Activated effector memory CD4-positive, alpha-beta T cell treated with Interleukin-2 at 50 U/mL for 16 hours (primary cell): Measurements from ENCODE around the gene FABP2.
"Not testable (repeated sequence)": the region's sequence is repeated elsewhere in the genome, so short reads cannot be mapped to it uniquely, and the experiment has no call there.

Experiments
- DNase-seq: peaks from one replicate; pipeline ENCODE4 v3.0.0-alpha.2; 2020

FABP2 gene

DNA sequence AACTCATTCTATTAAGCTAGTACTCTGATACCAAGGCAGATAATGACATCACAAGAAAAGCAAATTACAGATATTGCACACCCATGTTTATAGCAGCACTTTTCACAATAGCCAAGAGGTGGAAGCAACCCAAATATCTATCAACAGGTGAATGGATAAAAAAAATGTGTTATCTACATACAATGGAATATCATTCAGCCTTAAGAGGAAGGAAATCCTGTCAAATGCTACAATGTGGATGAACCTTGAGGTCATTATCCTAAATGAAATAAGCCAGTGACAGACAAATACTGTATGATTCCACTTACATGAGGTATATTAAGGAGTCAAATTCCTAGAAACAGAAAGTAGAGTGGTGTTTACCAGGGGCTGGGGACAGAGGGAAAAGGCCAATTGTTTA, 14.3 kb downstream of the FABP2 start:
- DNase-seq: no peak

DNA sequence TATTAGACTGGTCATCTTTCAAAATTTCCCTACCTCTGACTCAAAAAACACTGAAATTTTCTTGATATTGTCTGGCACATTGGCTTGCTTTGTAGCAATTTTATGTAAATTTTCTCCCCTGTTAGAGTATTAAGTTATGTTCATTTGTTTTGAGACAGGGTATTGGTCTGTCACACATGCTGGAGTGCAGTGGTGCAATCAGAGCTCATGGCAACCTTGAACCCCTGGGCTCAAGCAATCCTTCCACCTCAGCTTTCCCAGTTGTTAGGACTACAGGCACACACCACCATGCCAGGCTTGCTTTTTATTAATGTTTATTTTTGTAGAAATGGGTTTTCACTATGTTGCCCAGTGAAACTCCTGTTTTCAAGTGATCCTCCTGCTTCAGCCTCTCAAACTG, 17.5 kb downstream of the FABP2 start:
- DNase-seq: no peak

DNA sequence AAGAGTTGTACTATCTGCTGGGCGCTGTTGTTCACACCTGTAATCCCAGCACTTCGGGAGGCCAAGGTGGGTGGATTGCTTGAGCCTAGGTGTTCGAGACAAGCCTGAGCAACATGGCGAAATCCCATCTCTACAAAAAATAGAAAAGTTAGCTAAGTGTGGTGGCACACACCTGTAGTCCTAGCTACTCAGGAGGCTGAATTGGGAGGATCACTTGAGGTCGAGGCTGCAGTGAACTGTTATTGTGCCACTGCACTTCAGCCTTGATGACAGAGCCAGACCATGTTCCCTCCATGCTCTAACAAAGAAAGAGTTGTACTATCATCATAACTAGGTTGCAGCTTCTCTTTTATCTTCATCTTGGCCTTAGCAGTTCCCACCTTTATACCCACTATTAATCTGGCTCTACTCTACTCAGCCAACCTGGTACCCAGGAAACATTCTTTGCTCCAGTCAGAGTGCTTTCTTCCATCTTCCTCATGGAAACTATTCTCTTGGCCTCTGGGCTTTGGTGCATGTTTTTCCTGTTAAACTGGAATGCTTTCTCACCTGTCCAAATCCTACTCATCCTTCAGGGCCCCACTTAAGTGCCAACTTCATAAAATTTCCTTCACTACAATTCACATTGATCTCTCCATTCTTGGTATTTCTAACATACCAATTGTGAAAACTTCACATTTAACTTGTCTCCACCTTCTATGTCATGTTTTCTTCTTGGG, 18.2 kb downstream of the FABP2 start:
- DNase-seq: no peak

DNA sequence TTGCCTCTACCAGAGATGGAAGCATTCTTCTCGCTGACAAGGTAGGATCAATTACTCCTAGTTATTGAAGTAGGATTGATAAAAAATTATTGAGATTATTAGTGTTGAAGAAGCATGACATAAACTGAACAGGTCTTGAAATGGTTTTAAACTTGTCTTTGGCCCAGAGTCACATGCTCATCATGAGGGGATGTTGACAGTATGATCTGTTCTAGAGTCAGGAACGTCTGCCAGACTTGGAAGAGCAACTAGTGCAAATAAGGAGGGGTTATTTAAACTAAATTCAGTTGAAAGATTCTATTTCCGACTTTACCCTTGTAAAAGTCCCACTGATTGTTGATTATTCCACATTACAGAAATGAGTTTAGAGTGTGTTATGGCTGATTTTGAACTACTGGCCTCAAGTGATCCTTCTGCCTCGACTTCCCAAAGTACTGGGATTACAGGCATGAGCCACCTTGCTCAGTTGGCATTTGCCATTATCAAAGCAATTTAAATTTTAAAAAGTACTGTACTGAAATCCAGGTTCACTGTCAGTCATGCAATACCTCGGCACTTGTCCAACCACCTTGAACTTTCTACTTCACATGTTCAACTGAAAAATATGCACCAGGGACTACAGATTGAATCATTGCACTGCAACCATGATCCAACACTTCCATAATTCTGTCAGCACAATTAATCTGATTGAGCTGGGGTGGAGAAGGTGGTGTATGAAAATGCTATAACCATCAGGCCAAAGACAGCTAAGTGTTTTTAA, 19.7 kb downstream of the FABP2 start:
- no peak for DNase-seq

DNA sequence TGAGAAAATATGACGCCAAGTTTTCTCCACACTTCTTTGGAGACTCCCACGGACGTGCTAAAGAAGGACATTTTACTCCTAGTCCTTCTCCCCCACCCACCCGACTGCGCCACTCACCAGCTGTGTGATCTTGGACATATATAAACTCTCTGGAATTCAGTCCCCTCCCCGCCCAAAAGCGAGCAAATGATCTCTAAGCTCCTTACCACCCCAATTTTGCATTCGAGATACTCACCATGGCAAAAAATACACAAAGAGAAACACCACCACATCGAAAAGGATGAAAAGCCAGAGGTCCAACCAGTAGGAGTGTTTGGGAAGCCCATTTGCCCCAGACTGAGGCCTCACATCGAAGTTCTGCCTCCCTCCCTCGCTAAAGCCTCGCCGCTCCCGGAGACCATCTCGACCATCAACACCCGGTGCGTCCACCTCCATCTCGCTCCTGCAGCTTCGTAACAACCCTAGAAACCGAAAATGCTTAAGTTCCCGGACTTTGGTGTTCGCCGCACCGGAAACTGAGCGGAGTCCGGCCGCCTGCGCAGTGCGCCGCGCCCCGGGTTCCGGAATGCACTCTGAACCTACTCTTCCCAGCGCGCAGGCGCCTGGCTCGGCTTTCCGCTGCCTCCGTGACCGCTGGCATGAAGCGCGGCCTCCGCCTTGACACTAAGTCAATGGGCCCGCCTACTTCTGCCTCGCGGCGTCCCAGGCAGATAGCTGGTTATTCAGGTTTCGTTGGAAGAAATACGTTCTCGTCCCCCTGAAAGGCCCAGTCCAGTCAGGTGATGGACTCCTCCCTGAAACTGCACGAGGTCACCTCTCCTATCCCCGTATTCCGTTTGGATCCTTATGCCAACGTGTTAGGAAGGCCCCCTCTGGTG, 21.6 kb downstream of the FABP2 start:
- peak; percentile 87 for DNase-seq

DNA sequence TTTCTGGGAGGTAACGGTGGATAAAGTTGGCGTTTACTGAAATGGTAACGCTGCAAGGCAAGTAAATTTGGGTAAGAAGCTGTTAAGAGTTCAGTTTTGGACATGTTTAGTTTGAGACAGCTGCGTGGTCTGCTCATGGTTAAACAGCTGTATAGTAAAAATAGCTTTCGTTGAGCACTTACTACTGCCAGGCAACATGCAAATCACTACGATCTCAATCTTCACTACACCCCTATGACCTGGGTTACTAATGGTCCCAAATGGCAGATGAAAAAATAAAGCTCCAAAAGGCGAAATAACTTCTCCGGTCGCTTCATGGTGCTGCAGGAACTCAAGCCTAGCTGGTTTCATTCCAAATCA, 22.2 kb downstream of the FABP2 start:
- no peak for DNase-seq

DNA sequence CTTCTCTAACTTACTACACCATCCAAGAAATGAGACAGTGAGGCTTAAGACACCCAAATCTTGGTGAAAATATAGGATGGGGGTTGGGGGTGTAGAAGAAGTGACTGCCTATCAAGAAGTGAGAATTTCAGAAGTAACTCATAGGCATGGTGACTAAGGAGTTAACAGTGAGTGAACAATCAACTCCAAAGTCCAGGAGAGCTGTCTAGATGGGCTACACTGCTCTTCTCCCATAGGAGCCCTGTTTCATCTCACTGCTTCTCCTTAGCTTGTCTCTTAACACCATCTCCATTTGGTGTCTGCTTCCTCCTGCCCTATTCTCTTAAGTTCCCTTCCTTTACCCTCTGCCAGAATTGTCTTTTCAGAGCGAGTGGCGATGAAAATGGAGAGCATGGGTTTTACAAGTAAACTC, 22.7 kb downstream of the FABP2 start:
- DNase-seq: no peak

DNA sequence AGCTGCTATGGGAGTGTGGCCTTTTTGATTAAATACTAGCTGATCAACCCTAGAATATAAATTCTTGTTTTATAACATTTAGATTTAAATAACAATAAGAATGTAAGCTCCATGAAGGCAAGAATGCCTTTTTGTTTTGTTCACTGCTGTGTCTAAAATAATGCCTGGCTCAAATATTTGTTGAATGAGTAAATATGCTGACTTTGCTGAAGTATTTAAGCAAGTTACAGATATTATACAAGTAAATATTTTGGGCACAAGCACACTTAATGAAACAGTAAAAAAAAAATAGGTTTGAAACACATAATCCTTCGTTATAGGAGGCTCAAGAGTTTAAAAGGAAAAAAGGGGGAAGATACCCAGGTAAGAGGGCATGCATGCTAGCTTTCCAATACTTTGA, 24.1 kb downstream of the FABP2 start:
- no peak for DNase-seq

DNA sequence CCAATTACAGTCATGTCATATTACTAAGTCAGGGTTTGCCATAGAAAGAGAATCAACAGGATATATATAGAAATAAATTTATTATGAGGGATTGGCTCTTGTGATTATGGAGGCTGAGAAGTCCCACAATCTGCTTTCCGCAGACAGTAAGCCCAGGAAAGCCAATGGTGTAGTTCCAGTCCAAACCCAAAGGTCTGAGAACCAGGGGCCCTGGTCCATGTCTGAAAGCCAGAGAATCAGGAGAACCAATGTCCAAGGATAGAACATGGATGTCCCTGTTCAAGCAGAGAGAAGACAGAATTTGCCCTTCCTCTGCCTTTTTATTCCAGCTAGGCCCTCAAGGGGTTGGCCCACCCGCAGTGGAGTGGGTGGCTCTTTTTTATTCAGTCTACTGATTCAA, 25.6 kb downstream of the FABP2 start:
- DNase-seq: no peak

DNA sequence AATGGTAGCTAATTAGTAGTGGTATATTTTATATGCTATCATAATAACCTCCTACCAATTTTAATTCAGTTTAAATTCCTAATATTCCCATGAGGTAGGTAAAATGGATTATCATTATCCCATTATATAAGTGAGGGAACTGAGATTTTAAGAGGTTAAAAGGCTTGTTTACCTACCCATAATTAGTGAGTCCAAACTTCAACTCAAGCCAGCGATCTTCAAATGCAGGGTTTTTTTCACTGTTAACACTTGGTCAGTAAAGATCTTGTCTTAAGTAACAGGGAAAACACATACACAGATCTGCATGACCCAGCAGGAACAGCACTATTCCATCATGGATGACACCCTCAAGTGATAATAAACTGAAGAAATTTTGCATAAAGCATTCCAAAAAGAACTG, 31.3 kb downstream of the FABP2 start:
- DNase-seq: no peak

DNA sequence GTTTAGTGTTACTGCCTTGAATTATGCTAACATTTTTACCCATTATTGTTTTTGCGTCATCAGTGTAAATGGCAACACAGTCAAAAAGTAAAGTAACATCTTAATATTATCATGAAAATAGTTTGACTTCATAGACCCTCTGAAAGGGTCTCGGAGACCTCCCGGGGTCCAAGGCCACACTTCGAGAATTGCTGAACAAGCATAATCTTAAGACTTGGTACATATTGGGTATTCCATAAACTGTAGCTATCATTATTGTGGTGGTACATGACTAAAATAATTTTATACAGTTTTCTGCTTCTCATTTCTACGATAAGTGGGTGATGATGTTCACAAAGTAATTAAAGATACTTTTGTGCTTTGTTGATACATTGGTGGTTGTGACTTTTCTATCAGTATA, 32.6 kb downstream of the FABP2 start:
- no peak for DNase-seq

DNA sequence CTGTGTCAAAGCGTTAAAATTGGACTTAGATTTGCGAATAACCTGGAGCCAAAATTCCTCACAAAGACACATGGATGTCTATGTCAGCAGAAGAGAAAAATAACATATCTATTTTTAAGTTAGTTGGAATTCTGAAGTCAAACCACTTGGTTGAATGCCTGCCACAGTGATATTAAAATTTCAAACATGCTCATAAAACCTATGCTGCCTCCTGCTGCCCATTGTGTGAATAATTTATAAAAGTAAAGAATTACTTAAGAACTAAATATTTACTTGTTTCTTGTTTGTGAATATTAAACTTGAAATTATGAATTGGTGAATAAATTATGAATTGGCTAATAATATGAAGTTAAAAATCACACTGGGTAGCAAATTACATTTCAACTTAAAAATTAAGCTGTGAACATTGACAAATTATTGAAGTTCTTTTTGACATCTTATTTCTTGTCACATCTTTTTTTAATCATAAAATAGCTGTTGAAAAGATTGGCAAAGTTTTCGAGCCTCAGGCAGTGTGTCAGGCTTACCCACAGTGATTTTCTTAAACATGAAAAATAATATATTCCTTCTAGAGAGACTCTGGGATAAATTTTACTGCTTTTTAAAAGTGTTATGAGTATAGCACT, 35.4 kb downstream of the FABP2 start:
- DNase-seq: no peak

DNA sequence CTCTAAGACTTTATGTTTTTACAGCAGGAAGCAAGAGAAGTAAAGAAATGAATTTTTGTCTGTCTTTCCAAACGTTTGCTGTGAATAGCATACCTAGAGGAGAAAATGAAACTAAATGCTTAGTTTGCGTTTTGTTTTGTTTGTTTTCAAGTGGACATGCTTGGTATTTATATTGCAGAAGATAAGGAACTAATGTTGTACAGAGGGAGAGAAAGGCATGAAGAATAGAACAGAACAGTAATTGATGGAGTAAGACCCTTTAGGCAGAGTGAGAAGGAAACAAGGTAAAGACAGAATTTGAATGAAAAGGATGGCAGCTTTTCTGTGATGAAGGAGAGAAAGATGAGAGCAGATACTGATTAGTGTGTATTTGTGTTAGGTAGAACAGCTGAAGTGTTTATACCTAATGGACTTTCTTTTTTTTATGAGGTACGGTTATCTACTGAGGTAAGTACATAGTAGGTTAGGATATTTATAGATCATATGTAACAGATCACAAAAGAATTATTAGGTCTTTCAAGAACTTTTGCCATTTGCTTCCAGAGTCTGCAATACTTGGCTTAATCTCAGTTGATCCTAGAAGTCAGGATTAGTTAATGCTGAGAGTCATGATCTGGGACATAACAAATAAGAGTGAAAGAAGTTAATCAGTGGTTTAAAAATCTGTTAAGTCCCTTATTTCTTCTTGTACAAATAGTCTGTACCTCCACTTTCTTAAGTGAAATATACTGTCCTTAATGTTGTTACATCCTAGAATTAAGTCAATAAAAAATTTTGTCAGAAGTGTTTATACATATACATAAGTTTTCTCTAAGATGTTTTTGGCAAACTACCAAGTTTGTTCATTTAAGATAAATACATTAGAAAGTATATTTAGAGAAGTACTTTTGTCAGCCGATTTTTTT, 36.8 kb downstream of the FABP2 start:
- DNase-seq: no peak

DNA sequence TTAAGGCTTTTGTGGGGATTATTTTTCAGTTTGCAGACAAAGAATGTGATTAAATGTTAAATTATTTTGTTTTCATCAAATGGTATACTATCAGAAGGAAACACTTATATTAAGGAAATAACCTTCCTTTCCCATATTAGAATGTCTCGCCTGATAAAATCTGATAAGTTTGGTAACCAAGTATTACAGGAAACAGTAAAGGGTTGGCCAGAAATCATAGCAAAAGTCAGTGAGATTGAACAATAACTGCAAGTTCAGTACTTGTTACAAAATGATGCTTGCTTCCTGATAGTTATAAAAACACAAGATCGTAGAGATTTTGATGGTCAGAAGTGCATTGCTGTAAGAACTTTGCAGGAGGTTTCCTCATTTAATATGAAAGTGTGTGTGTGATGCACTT, 40.5 kb downstream of the FABP2 start:
- DNase-seq: no peak

DNA sequence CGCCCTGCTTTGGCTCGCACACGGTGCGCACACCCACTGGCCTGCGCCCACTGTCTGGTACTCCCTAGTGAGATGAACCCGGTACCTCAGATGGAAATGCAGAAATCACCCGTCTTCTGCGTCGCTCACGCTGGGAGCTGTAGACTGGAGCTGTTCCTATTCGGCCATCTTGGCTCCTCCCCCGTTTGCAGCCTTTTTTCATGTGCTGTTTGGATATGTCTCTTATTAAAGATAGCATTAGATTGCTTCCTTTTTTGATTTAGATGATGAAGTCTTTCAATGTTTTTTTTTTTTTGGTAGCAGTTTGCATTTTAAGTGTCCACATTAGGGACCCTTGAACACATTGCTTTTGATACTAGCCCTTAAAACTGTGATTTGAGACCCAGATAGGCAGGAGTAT, 42.0 kb downstream of the FABP2 start:
- not testable (repeated sequence) for DNase-seq

DNA sequence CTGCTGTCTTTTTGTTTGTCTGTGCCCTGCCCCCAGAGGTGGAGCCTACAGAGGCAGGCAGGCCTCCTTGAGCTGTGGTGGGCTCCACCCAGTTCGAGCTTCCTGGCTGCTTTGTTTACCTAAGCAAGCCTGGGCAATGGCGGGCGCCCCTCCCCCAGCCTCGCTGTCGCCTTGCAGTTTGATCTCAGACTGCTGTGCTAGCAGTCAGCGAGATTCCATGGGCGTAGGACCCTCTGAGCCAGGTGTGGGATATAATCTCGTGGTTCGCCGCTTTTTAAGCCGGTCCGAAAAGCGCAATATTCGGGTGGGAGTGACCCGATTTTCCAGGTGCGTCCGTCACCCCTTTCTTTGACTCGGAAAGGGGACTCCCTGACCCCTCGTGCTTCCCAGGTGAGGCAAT, 42.4 kb downstream of the FABP2 start:
- not testable (repeated sequence) for DNase-seq

DNA sequence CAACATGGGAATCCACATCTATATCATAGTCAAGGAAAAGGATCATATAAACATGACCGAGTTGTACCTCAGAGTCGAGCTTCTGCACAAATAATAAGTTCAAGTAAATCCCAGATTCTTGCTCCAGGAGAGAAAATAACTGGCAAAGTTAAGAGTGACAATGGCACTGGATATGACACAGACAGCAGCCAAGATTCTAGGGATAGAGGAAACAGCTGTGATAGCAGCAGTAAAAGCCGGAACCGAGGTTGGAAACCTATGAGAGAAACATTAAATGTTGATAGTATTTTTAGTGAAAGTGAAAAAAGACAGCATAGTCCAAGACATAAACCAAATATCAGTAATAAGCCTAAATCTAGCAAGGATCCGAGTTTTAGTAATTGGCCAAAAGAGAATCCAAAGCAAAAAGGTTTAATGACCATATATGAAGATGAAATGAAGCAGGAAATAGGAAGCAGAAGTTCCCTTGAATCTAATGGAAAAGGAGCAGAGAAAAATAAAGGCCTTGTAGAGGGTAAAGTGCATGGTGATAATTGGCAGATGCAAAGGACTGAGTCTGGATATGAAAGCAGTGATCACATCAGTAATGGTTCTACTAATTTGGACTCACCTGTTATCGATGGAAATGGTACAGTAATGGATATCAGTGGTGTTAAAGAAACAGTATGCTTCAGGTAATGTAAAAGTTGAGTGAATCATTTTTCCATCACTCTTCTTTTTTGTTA, 50.4 kb downstream of the FABP2 start:
- no peak for DNase-seq

DNA sequence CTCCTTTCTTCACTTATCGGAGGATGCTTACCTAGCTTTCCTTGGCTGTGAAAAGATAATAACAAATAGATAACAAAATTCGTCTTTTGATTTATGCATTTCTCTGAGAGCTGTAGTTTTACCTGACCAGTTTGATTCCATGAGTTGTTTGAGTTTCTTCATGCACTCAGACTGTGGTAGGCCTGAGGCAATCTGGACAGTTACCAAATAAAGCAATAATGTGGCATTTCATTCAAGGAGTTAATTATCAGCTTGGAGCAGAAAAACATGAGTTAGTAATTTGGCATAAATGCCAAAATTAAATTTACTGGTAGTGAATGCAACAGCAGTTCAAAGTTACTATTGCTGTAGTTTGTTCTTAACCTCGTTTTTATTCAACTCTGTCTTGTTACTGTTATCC, 53.5 kb downstream of the FABP2 start:
- DNase-seq: no peak
